ENCODE results near the gene RPUSD1.

DNA sequence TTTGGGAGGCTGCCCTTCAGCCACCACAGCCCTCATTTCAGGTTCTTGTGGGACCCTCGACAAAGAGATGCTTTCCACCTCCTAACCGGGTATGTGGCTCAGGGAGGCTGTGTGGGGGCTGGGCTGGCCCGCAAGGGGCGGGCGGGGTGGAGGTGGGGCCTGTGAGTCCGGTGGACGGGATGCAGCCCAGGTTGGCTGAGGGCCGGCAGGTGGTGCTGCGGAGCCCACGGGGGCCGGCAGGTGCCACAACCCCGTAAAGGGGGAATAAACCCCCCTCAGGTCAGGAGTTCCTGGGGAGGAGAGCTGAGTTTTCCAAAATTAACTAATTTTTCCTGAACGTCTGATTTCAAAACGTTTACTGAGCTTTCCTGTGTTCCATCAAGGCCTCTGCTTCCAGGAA lies 42.4 kb downstream of the RPUSD1 start:
- TF ChIP-seq, protein P1, sequence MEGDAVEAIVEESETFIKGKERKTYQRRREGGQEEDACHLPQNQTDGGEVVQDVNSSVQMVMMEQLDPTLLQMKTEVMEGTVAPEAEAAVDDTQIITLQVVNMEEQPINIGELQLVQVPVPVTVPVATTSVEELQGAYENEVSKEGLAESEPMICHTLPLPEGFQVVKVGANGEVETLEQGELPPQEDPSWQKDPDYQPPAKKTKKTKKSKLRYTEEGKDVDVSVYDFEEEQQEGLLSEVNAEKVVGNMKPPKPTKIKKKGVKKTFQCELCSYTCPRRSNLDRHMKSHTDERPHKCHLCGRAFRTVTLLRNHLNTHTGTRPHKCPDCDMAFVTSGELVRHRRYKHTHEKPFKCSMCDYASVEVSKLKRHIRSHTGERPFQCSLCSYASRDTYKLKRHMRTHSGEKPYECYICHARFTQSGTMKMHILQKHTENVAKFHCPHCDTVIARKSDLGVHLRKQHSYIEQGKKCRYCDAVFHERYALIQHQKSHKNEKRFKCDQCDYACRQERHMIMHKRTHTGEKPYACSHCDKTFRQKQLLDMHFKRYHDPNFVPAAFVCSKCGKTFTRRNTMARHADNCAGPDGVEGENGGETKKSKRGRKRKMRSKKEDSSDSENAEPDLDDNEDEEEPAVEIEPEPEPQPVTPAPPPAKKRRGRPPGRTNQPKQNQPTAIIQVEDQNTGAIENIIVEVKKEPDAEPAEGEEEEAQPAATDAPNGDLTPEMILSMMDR (conservative IDR thresholded peaks at IDR 0.05; ENCODE audit: low read depth, low read length): peak; percentile 36; the same call in 1 of the 2 replicates
- TF ChIP-seq EZH2 (IDR thresholded peaks at IDR 0.05; ENCODE audit: borderline replicate concordance, low read depth, low read length, poor library complexity, severe bottlenecking): no peak

All from A673 (cell line).